ENCODE data around the gene PON2.

DNA sequence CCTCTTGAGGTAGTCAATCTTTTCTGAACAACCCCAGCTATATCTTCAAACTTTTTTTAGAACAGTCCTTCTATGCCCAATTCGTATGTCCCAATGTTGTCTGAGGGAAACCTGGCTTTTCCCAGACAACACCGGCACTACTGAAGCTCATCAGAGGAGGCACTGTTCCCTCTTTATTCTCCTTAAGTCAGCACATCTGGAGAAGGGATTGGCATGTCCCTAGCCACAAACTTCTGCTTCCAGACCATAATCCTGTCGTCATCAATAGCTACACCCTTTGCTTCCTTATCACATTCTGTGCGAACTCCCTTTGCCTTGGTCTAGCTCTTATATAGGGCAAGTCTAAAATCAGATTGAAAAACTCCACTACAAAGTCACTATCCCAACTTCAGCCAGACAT lies 61.5 kb downstream of the PON2 start:
- TF ChIP-seq, protein P1, sequence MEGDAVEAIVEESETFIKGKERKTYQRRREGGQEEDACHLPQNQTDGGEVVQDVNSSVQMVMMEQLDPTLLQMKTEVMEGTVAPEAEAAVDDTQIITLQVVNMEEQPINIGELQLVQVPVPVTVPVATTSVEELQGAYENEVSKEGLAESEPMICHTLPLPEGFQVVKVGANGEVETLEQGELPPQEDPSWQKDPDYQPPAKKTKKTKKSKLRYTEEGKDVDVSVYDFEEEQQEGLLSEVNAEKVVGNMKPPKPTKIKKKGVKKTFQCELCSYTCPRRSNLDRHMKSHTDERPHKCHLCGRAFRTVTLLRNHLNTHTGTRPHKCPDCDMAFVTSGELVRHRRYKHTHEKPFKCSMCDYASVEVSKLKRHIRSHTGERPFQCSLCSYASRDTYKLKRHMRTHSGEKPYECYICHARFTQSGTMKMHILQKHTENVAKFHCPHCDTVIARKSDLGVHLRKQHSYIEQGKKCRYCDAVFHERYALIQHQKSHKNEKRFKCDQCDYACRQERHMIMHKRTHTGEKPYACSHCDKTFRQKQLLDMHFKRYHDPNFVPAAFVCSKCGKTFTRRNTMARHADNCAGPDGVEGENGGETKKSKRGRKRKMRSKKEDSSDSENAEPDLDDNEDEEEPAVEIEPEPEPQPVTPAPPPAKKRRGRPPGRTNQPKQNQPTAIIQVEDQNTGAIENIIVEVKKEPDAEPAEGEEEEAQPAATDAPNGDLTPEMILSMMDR (optimal IDR thresholded peaks at IDR 0.05 in 1 of 3, IDR thresholded peaks at IDR 0.05 in 1 of 3, conservative IDR thresholded peaks at IDR 0.05 in 1 of 3; ENCODE audit: extremely low read depth in 1 of 3, insufficient read depth in 2 of 3, low read length in 3 of 3): no peak
- no peak for TF ChIP-seq EZH2 (IDR thresholded peaks at IDR 0.05; ENCODE audit: low read length)

Data from keratinocyte (primary cell).